ENCODE measurements around the gene FBXO31. TPM values are rescaled to one million over a fixed set of nuclear protein-coding genes. Genes with fewer than 3 reads are reported as not detected.

The FBXO31 gene
- total RNA-seq, 1 donor from 2014 or later, result 34.7 TPM

DNA sequence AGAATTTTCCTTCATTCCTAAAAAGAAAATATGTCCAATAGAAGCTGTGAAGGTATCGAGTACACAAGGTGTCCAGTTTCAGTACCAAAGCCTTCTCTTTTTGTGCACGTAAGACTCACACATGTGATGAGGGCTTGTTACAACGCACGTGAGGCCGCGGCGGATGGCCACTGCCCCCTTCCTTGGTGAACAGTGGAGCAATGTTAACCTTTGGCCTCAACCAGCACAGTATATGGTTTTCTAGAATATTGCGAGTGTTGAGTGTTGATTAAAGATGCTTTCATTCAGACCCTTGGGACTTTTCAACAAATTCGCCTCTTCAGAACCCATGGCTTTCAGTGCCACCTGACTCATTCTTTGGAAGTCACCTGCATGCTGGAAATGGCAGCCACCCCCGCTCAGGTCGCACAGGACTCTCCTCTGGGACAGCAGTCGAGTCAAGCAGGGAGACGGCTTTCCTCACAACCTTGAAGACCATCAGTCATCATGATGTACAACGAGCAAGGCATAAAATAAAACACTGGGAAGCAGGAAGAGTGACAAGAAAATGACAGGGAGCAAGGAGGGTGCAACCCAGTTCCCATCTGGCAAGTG lies 23.0 kb upstream of the FBXO31 start:
- TF ChIP-seq, protein P1, sequence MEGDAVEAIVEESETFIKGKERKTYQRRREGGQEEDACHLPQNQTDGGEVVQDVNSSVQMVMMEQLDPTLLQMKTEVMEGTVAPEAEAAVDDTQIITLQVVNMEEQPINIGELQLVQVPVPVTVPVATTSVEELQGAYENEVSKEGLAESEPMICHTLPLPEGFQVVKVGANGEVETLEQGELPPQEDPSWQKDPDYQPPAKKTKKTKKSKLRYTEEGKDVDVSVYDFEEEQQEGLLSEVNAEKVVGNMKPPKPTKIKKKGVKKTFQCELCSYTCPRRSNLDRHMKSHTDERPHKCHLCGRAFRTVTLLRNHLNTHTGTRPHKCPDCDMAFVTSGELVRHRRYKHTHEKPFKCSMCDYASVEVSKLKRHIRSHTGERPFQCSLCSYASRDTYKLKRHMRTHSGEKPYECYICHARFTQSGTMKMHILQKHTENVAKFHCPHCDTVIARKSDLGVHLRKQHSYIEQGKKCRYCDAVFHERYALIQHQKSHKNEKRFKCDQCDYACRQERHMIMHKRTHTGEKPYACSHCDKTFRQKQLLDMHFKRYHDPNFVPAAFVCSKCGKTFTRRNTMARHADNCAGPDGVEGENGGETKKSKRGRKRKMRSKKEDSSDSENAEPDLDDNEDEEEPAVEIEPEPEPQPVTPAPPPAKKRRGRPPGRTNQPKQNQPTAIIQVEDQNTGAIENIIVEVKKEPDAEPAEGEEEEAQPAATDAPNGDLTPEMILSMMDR (IDR thresholded peaks at IDR 0.05), result no peak
- Mint-ChIP-seq H3K27ac (ENCODE audit: unreplicated experiment) (no peak overlapping the region), H3K36me3 (ENCODE audit: unreplicated experiment) (peaks cover 52% of the 10 kb centered on the region), H3K9me3 (ENCODE audit: unreplicated experiment) (no peaks in the 10 kb centered on the region), H3K4me1 (ENCODE audit: unreplicated experiment) (peaks cover 4% of the 10 kb centered on the region), H3K4me3 (ENCODE audit: unreplicated experiment) (no peak overlapping the region), H3K27me3 (ENCODE audit: unreplicated experiment) (no peaks in the 10 kb centered on the region)
- no peak for DNase-seq (ENCODE audit: extremely low spot score, unreplicated experiment)

DNA sequence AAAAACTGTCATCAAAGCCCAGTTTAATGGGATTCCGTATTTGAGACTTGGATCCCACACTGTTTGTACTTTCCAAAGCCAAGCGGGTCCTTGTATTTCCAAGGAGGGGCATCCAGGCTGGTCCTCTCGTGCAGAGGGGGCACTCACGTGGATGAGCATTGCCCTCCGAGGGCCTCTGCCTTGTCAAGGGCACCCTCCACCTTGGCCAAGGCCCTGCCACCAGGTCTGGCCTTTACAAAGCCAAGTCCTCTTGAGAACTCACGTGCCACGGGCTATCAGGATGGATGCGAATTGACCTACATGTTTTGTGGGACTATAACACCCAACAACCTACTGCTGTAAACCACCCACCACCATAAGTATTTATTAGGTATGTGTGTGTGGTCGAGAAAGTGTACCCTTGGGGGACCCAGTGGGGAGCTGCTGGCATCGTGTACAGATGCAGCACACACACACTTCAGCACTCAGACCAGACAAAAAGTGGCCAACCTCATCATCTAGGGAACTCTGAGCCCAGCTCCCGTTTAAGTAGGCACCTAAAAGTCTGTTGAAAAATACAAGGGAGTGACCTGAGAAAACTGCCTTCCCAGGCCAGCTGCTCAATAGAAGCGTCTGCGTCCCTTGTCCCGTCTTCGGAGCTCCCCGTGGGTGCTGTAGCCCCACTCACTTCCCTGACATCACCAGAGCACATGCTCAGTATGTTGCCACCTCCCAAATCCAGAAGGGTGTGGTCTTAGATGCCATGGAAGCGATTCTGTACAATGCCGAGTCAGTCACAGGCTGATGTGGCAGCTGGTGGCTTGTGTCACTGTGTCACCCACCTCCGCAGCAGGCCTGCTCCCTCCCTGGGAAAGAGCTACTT lies 21.4 kb upstream of the FBXO31 start:
- Mint-ChIP-seq H3K27me3 (ENCODE audit: unreplicated experiment) (no peaks in the 10 kb centered on the region), H3K4me1 (ENCODE audit: unreplicated experiment) (peaks cover 4% of the 10 kb centered on the region), H3K9me3 (ENCODE audit: unreplicated experiment) (no peaks in the 10 kb centered on the region), H3K36me3 (ENCODE audit: unreplicated experiment) (peaks cover 51% of the 10 kb centered on the region), H3K27ac (ENCODE audit: unreplicated experiment) (peak overlapping the region; percentile 10), H3K4me3 (ENCODE audit: unreplicated experiment) (no peak overlapping the region)
- TF ChIP-seq, protein P1 (IDR thresholded peaks at IDR 0.05), result no peak
- no peak for DNase-seq (ENCODE audit: extremely low spot score, unreplicated experiment)

DNA sequence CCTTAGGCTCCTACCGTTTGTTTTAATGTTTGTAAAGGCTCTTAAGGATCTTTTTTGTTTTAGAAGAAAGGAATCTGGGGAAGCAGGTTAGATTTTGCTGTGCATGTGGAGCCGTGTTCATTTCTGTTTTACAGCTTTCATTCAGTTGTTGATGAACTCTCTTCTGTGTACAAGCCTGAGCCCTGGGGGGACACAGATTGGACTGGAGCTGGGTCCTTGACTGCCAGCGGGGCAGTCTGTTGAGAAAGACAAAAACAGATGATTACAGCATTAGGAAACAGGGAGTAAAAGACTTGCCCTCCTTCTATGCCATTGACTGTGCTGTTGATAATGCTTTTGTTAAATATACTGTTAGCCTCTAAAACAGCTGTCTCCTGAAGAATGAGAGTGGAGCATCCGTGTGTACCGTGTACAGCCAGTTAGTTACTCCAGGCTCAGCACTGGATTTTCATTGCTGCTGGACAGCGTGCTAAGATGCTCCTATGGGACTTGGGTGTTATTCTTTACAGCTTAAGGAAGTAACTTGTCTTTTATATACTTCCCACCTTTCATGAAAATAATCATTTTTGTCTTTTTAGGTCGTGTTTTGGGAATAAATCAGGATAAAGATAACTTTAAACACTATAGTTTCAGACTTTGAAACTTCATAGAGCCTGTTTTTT lies 11.7 kb upstream of the FBXO31 start:
- TF ChIP-seq, protein P1 (IDR thresholded peaks at IDR 0.05), result no peak
- H3K36me3 Mint-ChIP-seq (ENCODE audit: unreplicated experiment), result peaks cover 4% of the 10 kb centered on the region
- DNase-seq (ENCODE audit: extremely low spot score, unreplicated experiment), result no peak
- no peak overlapping the region for H3K4me3 Mint-ChIP-seq (ENCODE audit: unreplicated experiment)
- peak overlapping the region; percentile 36 for H3K27ac Mint-ChIP-seq (ENCODE audit: unreplicated experiment)
- no peaks in the 10 kb centered on the region for H3K9me3 Mint-ChIP-seq (ENCODE audit: unreplicated experiment)
- H3K4me1 Mint-ChIP-seq (ENCODE audit: unreplicated experiment), result peaks cover 33% of the 10 kb centered on the region
- H3K27me3 Mint-ChIP-seq (ENCODE audit: unreplicated experiment), result no peaks in the 10 kb centered on the region

DNA sequence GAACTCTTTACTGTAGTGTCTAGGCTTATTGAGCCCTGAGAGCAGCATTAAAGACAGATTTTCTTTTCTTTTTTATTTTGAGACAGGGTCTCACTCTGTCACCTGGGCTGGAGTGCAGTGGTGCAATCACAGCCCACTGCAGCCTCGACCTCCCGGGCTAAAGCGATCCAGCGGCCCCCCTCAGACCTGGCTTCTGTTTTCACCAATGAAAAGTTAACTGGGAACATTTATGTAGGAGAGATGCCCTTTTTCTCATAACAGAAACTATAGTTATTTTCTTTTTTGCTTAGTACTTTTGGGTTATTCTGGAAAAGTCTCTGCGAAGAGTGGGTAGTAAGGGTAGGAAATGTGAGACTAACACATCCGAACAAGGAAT lies 10.1 kb upstream of the FBXO31 start:
- Mint-ChIP-seq H3K9me3 (ENCODE audit: unreplicated experiment) (no peaks in the 10 kb centered on the region), H3K27ac (ENCODE audit: unreplicated experiment) (peak overlapping the region; percentile 91), H3K4me1 (ENCODE audit: unreplicated experiment) (peaks cover 38% of the 10 kb centered on the region), H3K36me3 (ENCODE audit: unreplicated experiment) (no peaks in the 10 kb centered on the region), H3K27me3 (ENCODE audit: unreplicated experiment) (no peaks in the 10 kb centered on the region), H3K4me3 (ENCODE audit: unreplicated experiment) (peak overlapping the region; percentile 90)
- TF ChIP-seq, protein P1 (IDR thresholded peaks at IDR 0.05), result no peak
- no peak for DNase-seq (ENCODE audit: extremely low spot score, unreplicated experiment)

Measured in osteocyte (in vitro differentiated cells).